ENCODE data around the gene CGB2.
"Not testable (repeated sequence)": the region's sequence is repeated elsewhere in the genome, so short reads cannot be mapped to it uniquely, and the experiment has no call there.

The CGB2 gene

DNA sequence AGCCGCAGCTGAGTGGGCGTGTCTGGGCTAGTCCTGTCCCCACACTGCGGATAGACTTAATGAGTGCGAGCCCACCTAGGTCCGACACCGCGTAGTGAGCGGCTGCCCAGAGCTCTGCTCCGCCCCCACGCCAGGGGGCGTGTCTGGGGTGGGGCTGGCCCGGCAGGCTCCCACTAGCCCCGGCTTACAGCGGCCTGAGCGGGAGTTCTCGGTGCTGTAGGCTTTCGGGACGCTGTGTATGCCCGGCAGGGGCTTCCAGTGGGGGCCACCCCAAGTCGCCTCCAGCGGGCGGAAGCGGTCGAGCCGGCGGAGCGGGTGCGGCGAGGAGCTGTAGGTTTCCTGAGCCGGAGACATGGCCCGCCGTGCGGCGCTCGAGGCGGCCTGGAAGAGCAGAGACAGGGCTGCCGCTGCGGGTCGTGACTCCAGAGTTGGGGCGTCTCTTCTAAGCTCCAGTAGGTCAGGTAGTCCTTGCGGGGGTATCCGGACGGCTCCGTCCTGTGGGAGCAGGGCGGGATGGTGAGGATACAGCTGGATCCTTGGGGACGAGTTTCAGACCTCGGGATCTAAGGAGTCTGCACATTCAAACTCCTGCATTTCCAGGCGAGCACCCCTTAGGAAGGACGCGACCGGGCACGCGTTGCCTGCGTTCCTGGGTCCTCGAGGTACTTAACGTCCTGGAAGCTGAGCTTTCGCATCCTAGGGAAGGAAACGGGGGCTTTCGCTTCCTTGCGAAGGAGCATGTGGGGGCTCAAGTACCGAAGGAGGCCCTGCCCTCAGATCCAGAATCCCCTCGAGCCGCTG lies 24.6 kb downstream of the CGB2 start:
- Mint-ChIP-seq H3K9me3 (no peaks in the 10 kb centered on the region), H3K27me3 (peaks cover 41 to 46% of the 10 kb centered on the region in 2 donors), H3K36me3 (ENCODE audit: insufficient read depth) (peaks cover 10% of the 10 kb centered on the region), H3K27ac (peak overlapping the region; percentile 50 to 59), H3K4me3 (peak overlapping the region; percentile 84 to 87), H3K4me1 (ENCODE audit: low read depth in 2 of 2) (peaks cover 18 to 27% of the 10 kb centered on the region in 2 donors)
- ATAC-seq (replicated peaks) (peak; percentile 74), DNase-seq (peak; percentile 44 to 49 (median 45))

DNA sequence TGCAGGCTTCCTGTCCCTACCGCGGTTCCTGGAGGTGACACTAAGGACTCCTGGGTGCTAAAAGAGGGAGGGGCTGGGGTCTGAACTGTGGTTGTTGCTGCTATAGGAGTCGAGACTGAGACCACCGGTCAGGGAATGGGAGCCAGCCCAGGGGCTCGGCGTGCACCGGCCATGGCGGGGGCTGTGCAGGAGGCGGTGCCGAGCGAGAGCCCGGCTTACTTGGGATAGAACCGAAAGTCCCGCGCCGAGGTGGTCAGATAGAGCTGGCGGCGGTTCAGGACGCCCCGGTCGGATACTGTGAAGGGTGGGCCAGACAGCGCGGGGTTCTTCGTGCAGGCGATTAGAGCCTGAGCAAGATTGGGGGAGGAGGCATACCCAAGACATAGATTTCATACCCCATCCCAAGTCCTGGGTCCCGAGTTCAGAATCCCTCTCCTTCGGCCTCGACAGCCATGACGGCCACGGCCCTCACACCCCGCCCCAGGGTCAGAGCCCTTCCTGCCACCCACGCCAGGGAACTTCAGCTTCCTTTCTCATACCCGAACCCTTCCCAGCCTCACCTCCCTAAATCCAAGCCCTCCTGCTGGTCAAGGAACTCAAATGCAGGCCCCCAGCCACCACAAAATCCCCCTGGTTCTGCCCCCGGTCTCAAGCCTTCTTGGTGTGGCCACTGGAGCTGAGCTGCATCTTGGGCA lies 25.4 kb downstream of the CGB2 start:
- peak overlapping the region; percentile 50 to 89 for H3K27ac Mint-ChIP-seq
- H3K27me3 Mint-ChIP-seq, result peaks cover 46 to 53% of the 10 kb centered on the region in 2 donors
- H3K4me3 Mint-ChIP-seq, result peak overlapping the region; percentile 84 to 87
- ATAC-seq (replicated peaks); H3K9me3 Mint-ChIP-seq; DNase-seq; H3K36me3 Mint-ChIP-seq (ENCODE audit: insufficient read depth): not testable (repeated sequence)
- peaks cover 18 to 27% of the 10 kb centered on the region in 2 donors for H3K4me1 Mint-ChIP-seq (ENCODE audit: low read depth in 2 of 2)

- Mint-ChIP-seq H3K27ac (peak within 1 kb of the TSS; percentile 50 to 89), H3K4me3 (peak within 1 kb of the TSS; percentile 84 to 87), H3K36me3 (ENCODE audit: insufficient read depth) (peaks cover 10% of the 10 kb centered on the region), H3K9me3 (no peaks in the 10 kb centered on the region), H3K27me3 (peaks cover 46 to 53% of the 10 kb centered on the region in 2 donors), H3K4me1 (ENCODE audit: low read depth in 2 of 2) (peaks cover 18 to 27% of the 10 kb centered on the region in 2 donors)
- peak; percentile 48 for ATAC-seq (replicated peaks)
- DNase-seq, result peak in 1 of 3 experiments; percentile 19
Measured at GRCh38 chr19:49057636-49058234, 26.0 kb downstream of the CGB2 start, which contains the start of gene CGB7. Gene CGB7 (minus strand): TSS chr19:49057749. CDS start chr19:49055375, 2,374 bp downstream.

GRCh38 chr19:49058562-49058961 lies 26.9 kb downstream of the CGB2 start:
- DNase-seq, result no peak
- peaks cover 50 to 59% of the 10 kb centered on the region in 2 donors for H3K27me3 Mint-ChIP-seq
- peaks cover 10% of the 10 kb centered on the region for H3K36me3 Mint-ChIP-seq (ENCODE audit: insufficient read depth)

GRCh38 chr19:49059053-49059452 lies 27.4 kb downstream of the CGB2 start:
- Mint-ChIP-seq H3K36me3 (ENCODE audit: insufficient read depth) (peaks cover 10% of the 10 kb centered on the region), H3K9me3 (no peaks in the 10 kb centered on the region), H3K27me3 (peaks cover 55 to 64% of the 10 kb centered on the region in 2 donors), H3K4me3 (no peak overlapping the region), H3K27ac (no peak overlapping the region), H3K4me1 (ENCODE audit: low read depth in 2 of 2) (peaks cover 18 to 27% of the 10 kb centered on the region in 2 donors)
- DNase-seq (no peak), ATAC-seq (replicated peaks) (no peak)

More at GRCh38 chr19:49058562-49058961, 26.9 kb downstream of the CGB2 start:
- peaks cover 18 to 27% of the 10 kb centered on the region in 2 donors for H3K4me1 Mint-ChIP-seq (ENCODE audit: low read depth in 2 of 2)
- no peak overlapping the region for H3K27ac Mint-ChIP-seq
- H3K4me3 Mint-ChIP-seq, result peak overlapping the region; percentile 84 to 87
- no peaks in the 10 kb centered on the region for H3K9me3 Mint-ChIP-seq
- ATAC-seq (replicated peaks), result no peak

DNA sequence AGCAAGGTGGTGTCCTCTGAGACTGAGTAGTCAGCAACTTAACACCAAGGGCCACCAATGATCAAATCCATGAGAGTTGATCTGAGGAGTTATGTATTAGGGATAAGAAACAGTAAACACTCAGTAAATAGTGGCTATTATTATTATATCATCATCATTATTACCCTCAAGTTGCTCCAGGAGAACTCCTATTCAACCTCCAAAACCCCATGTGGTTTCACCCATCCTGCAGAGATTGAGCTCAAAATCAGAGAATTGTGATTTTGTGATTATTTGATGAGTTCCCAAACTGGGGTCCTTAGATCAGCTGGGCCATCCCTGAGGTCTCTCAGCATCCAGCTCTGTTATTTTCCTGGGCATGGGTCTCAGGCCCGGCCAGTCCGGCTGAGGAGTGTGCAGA lies 29.3 kb downstream of the CGB2 start:
- Mint-ChIP-seq H3K4me1 (ENCODE audit: low read depth in 2 of 2) (peaks cover 18 to 26% of the 10 kb centered on the region in 2 donors), H3K27ac (no peak overlapping the region), H3K9me3 (no peaks in the 10 kb centered on the region), H3K36me3 (ENCODE audit: insufficient read depth) (peaks cover 6% of the 10 kb centered on the region), H3K4me3 (no peak overlapping the region), H3K27me3 (peaks cover 69 to 81% of the 10 kb centered on the region in 2 donors)
- ATAC-seq (replicated peaks), result no peak
- no peak for DNase-seq

- ATAC-seq (replicated peaks), result no peak
- Mint-ChIP-seq H3K9me3 (no peaks in the 10 kb centered on the region), H3K27ac (no peak overlapping the region), H3K4me1 (ENCODE audit: low read depth in 2 of 2) (peaks cover 18 to 21% of the 10 kb centered on the region in 2 donors), H3K27me3 (peaks cover 73 to 83% of the 10 kb centered on the region in 2 donors), H3K4me3 (no peak overlapping the region), H3K36me3 (ENCODE audit: insufficient read depth) (peaks cover 6% of the 10 kb centered on the region)
- no peak for DNase-seq
Measured at GRCh38 chr19:49061445-49061844, 29.8 kb downstream of the CGB2 start.

DNA sequence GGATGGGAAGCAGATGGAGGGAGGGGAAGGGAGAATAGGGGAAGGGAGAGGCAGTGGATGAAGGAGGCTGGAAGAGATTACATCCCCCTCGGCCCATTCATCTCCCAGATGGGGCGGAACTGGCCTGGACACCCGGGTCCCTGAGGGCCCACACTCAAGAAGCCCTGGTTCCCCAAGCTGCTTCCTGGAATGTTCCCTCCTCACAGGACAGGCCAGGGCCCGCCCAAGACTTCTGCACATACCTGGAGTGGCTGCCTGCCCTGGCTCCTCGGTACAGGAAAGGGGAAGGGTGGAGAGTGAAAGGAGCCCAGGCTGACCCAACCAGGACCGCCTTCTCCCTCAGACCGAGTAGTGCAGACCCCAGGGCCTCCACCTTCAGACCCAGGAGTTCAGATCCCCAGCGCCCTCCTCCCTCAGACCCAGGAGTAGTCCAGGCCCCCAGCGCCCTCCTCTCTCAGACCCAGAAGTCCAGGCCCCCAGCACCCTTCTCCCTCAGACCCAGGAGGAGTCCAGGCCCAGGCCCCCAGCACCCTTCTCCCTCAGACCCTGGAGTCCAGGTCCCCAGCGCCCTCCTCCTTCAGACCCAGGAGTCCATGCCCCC lies 32.4 kb downstream of the CGB2 start:
- ATAC-seq (replicated peaks) (no peak), DNase-seq (no peak)
- H3K4me1 Mint-ChIP-seq (ENCODE audit: low read depth in 2 of 2), result peaks cover 0 to 2% of the 10 kb centered on the region in 2 donors
- no peak overlapping the region for H3K4me3 Mint-ChIP-seq
- H3K36me3 Mint-ChIP-seq (ENCODE audit: insufficient read depth), result peaks cover 3% of the 10 kb centered on the region
- no peaks in the 10 kb centered on the region for H3K9me3 Mint-ChIP-seq
- peaks cover 67 to 83% of the 10 kb centered on the region in 2 donors for H3K27me3 Mint-ChIP-seq
- H3K27ac Mint-ChIP-seq, result no peak overlapping the region

DNA sequence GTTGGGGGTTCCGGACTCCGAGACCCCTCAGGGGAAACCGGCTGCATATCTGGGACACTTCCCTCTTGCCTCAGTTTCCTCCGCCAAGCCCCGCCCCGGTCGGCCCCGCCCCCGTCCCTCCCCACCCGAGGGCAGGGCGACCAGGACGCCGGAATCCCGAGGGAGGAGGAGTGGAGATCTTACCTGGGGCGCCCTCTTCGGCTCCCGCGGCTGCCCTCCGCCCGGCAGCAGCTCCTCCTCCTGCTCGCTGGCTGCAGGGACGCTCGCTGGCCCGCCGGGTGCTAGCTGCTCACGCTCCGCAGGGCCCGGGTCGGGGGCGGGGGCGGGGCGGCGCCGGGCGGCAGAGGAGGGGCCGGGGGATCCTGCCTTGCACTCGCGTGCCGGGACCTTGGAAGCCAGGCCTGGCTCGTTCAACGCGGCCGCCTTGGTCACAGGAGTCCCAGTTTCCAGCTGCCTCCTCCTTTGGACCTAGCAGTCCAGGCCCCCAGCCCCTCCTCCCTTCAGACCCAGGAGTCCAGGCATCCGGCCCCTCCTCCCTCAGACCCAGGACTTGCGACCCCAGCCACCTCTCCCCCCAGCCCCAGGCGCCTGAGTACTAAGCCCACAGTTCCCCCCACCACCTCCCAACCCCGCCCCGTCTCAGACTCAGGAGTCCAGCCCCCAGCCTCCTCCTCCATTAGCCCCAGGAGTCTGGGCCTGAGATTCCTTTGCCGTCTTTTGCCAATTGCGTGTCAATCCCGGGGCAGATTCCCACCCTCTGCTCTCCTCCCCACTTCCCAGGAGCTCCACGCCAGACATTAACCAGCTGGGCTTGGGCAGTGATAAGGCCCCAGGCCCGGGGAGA lies 33.3 kb downstream of the CGB2 start, which contains the start of gene NTF4:
Gene NTF4, minus strand, starts transcription at position 51 of the 844 bp plus-strand sequence. CDS start 2,821 bp downstream, outside the sequence.
- peaks cover 71 to 88% of the 10 kb centered on the region in 2 donors for H3K27me3 Mint-ChIP-seq
- DNase-seq (no peak), ATAC-seq (replicated peaks) (no peak)
- no peak within 1 kb of the TSS for H3K27ac Mint-ChIP-seq
- H3K4me3 Mint-ChIP-seq, result peak within 1 kb of the TSS in 1 of 2 donors; percentile 44
- H3K4me1 Mint-ChIP-seq (ENCODE audit: low read depth in 2 of 2), result peaks cover 0 to 2% of the 10 kb centered on the region in 2 donors
- no peaks in the 10 kb centered on the region for H3K9me3 Mint-ChIP-seq
- peaks cover 3% of the 10 kb centered on the region for H3K36me3 Mint-ChIP-seq (ENCODE audit: insufficient read depth)

- Mint-ChIP-seq H3K27me3 (peaks cover 75 to 88% of the 10 kb centered on the region in 2 donors), H3K4me1 (ENCODE audit: low read depth in 2 of 2) (peaks cover 0 to 2% of the 10 kb centered on the region in 2 donors), H3K27ac (no peak overlapping the region), H3K36me3 (ENCODE audit: insufficient read depth) (no peaks in the 10 kb centered on the region), H3K4me3 (no peak overlapping the region), H3K9me3 (no peaks in the 10 kb centered on the region)
- ATAC-seq (replicated peaks) (no peak), DNase-seq (no peak)
Measured at GRCh38 chr19:49065905-49066512, 34.3 kb downstream of the CGB2 start.

DNA sequence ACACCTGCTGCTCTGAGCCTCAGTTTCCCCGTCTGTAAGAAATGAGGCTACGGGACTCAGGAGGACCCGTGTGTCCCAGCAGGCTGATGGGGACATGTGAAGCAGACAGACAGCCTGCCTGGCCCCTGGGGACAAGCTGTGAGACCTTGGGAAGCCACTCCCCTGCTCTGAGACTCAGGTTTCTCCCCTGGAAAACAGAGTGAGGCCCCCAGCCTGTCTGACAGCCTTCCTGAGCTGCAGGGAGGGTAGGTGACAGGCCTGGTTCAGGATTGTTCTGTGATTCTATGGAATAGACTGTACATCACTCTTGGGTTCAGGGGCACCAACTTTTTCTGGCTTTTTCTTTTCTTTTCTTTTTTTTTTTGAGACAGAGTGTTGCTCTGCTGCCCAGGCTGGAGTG lies 35.9 kb downstream of the CGB2 start:
- DNase-seq (no peak), ATAC-seq (replicated peaks) (no peak)
- H3K4me3 Mint-ChIP-seq, result no peak overlapping the region
- no peaks in the 10 kb centered on the region for H3K36me3 Mint-ChIP-seq (ENCODE audit: insufficient read depth)
- no peak overlapping the region for H3K27ac Mint-ChIP-seq
- peaks cover 68 to 88% of the 10 kb centered on the region in 2 donors for H3K27me3 Mint-ChIP-seq
- no peaks in the 10 kb centered on the region for H3K9me3 Mint-ChIP-seq
- H3K4me1 Mint-ChIP-seq (ENCODE audit: low read depth in 2 of 2), result peaks cover 0 to 2% of the 10 kb centered on the region in 2 donors

- no peaks in the 10 kb centered on the region for H3K36me3 Mint-ChIP-seq (ENCODE audit: insufficient read depth)
- no peak overlapping the region for H3K27ac Mint-ChIP-seq
- H3K9me3 Mint-ChIP-seq, result peaks cover 0 to 1% of the 10 kb centered on the region in 2 donors
- ATAC-seq (replicated peaks) (no peak), DNase-seq (no peak)
- H3K4me3 Mint-ChIP-seq, result no peak overlapping the region
- H3K4me1 Mint-ChIP-seq (ENCODE audit: low read depth in 2 of 2), result peaks cover 7% of the 10 kb centered on the region in 2 donors
- H3K27me3 Mint-ChIP-seq, result peaks cover 74 to 91% of the 10 kb centered on the region in 2 donors
Measured at GRCh38 chr19:49069026-49069425, 37.3 kb downstream of the CGB2 start.
